GM10266 (cell line): ENCODE data around the gene SCGB3A2.

Experiments used
- DNase-seq: peaks from one replicate; pipeline ENCODE4 v3.0.0; 2012; ENCODE audit errors: extremely low spot score
- TF ChIP-seq, protein P1 (sequence below): IDR thresholded peaks from 2 replicates; pipeline ENCODE4 v1.5.1; 2012; ENCODE audit warnings: mild to moderate bottlenecking, low read depth; ENCODE audit not compliant: control insufficient read depth, insufficient read depth; ENCODE audit errors: missing control alignments

The SCGB3A2 gene

DNA sequence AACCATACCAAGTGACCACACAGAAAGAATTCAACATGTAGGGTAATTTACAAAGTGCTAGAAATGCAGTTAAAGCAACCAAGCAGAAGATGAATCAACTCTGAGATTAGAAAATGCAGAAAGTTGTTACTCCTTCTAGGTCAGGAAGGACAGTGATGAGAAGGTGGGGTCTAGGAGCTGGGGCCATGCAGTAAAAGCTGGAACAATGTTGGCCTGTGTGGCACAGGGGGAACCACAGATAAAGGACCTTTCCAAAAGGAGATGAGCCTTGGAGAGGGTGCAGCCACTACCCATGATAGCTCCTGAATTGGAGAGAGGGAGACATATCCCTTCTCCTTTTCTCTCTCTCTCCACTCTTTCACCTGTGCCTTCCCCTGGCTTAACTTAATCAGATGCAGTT is 2.4 kb upstream of the SCGB3A2 start:
- no peak for DNase-seq
- TF ChIP-seq, protein P1, sequence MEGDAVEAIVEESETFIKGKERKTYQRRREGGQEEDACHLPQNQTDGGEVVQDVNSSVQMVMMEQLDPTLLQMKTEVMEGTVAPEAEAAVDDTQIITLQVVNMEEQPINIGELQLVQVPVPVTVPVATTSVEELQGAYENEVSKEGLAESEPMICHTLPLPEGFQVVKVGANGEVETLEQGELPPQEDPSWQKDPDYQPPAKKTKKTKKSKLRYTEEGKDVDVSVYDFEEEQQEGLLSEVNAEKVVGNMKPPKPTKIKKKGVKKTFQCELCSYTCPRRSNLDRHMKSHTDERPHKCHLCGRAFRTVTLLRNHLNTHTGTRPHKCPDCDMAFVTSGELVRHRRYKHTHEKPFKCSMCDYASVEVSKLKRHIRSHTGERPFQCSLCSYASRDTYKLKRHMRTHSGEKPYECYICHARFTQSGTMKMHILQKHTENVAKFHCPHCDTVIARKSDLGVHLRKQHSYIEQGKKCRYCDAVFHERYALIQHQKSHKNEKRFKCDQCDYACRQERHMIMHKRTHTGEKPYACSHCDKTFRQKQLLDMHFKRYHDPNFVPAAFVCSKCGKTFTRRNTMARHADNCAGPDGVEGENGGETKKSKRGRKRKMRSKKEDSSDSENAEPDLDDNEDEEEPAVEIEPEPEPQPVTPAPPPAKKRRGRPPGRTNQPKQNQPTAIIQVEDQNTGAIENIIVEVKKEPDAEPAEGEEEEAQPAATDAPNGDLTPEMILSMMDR, result no peak

DNA sequence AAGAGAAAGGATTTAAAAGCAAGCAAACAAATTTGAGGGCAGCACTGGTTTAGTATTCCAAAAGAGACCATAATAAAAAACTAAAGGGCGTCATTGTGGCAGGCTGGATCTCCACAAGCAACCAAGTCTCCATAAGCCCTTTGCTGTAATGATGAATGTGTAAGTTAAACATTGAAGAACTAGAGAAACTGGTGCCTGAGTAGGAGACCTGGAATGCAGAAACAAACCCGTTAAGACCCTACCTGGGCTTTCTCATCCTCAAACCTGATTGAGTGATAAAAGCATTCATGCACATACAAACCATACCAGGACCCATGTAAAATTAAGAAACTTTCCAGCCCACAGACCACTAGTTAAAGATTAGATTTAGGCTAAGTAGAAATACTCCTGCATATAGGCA is 1.9 kb upstream of the SCGB3A2 start:
- TF ChIP-seq, protein P1, result no peak
- DNase-seq, result no peak

DNA sequence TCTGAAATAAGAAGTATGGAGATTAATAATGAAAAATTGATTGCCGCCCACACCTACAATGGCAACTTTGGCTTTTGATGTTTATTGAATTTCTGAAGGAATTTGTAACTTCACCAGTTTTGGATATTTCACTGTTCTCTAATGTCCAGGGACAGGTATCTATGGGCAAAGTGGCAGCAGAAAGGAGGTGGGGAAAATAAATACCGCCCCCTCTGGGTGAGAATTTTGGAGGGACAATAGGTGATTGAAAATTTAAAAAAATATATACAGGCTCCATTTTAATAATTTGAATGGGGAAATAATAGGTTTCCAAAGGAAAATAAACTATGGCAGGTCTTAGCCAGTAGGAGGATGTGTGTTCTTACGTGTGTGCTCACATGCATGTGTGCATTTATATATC is 1.3 kb downstream of the SCGB3A2 start:
- TF ChIP-seq, protein P1, result no peak
- no peak for DNase-seq

DNA sequence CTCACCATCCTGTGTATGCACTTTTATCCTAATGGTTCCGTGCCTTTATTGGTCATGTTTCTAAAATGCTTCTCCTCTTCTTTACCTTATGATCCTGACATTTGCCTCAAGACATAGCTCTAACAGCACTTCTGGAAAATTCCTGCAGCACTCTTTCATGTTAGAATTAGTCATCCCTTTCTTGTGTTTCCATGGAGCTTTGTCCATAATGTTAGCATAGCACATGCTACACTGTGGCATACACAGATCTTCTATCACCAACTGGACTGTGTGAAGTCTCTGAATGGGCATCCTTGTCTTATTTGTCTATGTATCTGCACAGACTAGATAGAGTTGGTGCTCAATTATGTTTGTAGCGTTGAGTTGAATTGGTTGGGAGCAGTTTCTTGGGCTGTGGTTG is 2.0 kb downstream of the SCGB3A2 start:
- TF ChIP-seq, protein P1, result no peak
- DNase-seq, result no peak

DNA sequence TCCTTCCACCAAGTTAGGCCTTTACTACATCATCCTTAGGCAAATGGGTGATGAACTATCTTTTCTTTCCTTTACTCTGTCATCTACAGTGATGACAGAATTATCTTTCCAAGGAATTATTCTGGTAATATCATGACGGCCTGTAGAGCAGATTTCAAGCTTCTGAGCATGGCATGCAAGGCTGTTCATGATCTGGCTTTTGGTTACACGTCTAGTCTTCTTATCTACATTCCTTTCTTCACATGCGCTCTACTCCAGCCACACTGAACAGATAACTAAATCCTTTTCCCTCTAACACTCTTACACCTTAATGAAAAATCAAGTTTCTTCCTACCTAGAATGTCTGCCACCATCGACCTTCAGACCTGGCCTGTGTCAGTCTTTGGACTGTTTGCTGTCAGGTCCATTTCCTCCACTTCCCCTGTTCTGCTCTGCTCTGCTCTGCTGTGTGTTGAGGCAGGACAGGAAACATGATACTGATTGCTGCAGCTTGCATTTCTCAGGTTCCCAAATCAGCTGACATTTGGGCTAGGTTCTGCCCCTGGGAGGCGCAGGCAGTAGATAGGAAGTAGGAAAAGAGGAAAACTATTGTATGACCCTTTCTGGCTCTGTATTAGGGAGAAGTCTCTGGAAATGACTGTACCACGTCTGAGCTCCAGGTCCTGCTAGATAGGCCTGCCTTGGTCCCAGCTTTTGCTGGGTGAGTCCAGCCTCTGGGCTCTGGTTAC is 4.2 kb downstream of the SCGB3A2 start:
- DNase-seq, result no peak

DNA sequence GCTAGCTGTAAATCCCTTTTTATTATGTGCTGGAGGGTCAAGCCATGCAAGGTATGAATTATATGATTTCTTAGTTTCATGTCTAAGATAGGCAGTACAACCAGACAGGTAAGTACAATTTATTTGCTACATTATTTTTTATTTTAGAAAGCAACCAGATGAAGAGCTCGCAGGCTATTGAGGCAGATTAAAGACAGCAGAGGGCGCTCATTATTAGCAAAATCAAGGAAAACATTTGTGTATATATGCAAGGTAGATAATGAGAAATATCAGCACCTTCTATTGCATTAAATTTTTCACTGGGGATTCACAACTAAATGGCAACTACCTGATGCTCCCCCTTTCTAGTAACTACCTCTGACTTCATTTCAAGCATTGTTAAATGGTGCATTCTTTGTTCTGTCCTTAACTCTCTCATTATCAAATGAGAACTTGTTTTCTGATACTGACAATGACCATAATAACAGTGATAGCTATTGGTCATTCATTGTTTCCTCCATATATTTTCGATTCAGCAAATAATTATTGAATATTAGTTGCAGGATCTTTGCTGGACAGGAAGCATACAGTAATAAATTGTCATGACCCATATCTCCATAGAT is 8.6 kb downstream of the SCGB3A2 start:
- DNase-seq, result peak; percentile 5
- TF ChIP-seq, protein P1, result peak; percentile 34

More for the DNA sequence above, 4.2 kb downstream of the SCGB3A2 start:
- TF ChIP-seq, protein P1, result no peak

DNA sequence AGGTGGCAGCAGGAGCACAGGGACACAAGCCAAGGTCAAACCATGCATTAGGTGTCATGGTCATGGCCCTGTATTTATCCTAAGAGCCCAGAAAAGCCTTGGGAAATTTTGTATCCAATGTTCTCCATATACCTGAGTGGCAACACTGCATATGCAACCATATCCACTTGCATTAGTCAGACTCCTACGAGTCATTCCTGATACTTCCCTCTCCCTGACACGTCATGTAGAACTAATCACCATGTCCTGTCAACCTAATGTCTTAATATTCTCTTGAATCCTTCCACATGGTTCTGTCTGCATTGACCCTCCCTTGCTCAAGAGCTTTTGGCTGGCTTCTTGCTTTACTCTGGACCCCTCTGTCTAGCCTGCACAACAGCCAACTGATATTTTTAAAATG is 9.4 kb downstream of the SCGB3A2 start:
- TF ChIP-seq, protein P1, result no peak
- DNase-seq, result no peak
